Islet of Langerhans (tissue), 1 donor: ENCODE measurements around the gene TNS3.

Source experiments
- FAIRE-seq: peaks from one replicate; lab custom pipeline; 2011; peaks lifted over from hg19 to GRCh38; lab: Jason Lieb, UNC

Gene TNS3

DNA sequence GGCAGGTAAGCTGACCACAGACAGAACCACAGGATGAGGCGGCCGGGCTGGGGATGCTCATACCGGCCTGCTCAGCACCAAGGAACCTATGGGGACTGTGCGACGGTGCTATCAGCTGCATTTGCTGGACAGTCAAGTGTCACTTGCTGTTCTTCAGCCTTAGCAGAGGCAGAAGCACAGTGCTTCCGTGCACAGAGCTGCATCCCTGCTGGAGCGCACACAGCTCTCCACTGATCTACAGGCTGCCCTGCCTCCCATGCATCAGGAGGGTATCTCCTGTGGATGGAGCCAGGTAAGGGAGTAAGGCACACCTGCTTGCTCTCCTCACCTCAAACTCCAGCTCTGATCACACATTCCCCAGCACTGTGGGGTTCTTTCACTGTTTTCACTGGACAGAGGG lies 97.5 kb downstream of the TNS3 start:
- FAIRE-seq = no peak

DNA sequence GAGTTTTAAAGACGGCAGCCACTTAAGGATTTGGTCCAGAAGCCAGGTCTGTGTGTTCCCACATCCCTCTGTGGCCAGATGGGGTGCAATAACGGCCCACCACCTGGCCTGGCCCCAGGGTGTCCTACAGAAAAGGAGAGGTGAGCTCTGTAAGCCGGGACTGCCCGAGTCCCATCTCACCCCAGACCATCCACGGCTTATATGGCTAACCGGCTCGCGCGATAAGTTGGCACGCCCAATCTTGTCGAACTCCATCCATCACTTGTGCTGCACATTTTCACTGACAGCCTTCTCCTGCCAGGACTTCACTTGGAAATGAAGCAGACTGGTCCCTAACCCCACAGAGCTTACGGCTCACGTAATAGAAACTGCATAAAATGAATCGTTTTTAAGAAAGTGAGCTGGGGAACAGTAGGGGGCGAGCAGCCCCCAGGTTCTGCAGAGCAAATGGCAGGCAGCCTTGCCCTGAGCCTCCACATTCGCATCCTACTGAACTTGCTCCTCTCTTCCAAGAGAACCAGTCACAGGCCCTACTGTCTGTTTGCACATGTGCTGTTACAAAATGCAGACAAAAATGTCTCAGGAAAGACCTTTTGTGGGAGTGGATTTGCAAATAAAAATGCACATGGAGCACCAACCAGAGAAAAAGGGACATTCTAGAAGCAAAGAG lies 98.2 kb downstream of the TNS3 start:
- FAIRE-seq = no peak

DNA sequence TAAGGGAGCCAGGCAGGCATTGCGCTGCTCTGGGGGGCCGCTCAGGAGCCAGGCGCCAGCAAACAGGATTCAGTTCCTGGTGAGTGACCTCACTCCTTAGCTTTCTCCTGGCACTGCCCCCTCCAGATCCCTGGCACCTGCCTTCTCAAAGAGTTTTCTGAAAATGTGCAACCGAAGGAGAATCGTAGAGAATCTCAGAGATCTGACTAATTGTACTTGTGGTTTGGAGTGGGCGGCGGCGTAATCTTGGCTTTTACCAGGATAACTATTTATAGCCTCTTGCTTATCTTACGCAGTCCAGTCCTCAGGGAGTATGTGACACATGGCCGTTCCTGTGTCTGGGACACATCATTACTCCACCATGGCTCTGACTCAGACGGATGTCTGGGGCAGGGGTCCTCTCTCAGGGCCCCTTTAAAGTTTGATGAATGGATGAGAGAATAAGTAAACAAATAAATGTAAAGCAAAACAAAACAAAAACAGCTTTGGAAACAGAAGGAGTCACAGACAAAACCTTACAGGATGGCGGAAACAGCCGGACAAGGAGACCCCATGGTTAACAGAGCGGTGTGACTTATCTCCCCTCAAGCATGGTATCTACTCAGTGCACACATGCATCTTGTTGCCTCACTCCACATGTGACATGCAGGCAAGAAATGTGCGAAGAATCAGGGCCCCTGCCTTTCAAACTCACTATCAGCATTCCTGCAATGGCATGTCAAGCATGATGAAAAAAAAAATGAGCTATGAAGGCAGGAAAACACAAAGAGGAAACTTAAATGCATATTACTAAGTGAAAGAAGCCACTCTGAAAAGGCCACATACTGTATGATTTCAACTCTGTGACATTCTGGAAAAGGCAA lies 99.7 kb downstream of the TNS3 start:
- no peak for FAIRE-seq

DNA sequence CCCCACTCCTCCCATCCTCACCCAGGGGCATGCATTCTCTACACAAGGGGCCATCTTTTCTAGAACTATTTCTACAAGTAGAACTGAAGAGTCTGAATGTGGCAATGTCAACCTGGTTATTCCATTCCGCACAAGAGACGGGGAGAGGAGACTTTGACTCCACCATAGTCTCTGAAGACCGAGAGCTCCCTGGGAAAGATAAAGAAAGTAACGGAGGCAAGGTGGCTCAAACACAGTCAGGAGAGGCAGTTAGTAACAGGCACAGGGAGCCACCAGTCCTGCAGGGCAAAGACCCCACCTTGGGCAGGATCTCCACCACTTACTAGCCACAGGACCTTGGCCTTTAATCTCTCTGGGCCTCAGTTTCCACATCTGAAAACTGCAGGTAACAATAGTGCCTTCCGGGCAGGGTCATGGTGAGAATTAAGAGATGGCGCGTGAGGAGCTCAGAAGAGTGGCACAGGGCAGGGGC lies 100.3 kb downstream of the TNS3 start:
- no peak for FAIRE-seq

DNA sequence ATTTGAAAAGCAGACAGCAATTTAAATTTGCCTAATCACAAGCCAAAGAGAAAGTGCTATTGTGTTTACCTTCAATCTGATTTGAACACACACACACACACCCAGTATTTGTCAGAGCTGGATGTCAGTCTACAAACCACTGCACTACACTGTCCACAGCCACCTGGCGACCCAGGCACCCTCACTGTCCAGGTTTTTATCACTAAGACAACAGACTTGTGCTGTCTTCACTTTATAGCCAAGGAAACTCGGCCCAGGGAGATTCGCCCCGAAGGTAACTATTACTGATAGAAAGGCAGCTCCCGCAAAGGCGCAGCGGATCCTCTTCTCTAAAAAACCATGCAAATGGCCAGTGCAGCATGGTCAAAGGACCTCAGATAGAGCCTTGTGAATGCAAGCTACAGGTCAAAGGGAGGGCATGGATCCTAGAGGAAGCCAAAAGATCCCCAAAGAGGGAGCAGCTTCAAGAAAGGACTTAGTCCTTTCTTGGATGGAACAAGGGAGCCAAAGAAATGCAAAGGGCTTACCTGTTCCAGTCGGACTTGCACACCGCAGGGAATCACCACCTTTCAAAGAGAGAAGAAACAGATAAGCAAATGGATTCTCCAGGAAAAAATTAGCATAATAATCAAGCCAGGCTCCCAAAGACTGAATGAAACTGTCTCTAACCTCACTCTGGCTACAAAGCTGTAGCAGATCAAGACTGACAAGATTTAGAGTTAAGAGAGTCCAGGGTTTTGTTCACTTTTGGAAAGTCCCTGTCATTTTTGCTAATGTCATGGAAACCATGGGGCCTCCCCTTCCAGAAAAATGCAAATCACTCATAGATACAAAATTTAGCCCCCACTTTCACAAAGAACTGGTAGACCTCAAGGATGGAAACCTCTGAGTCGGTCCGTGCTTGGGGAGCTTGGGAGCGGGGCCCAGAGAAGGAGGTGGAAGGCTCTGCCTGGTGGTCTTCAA lies 101.1 kb downstream of the TNS3 start:
- FAIRE-seq = no peak

DNA sequence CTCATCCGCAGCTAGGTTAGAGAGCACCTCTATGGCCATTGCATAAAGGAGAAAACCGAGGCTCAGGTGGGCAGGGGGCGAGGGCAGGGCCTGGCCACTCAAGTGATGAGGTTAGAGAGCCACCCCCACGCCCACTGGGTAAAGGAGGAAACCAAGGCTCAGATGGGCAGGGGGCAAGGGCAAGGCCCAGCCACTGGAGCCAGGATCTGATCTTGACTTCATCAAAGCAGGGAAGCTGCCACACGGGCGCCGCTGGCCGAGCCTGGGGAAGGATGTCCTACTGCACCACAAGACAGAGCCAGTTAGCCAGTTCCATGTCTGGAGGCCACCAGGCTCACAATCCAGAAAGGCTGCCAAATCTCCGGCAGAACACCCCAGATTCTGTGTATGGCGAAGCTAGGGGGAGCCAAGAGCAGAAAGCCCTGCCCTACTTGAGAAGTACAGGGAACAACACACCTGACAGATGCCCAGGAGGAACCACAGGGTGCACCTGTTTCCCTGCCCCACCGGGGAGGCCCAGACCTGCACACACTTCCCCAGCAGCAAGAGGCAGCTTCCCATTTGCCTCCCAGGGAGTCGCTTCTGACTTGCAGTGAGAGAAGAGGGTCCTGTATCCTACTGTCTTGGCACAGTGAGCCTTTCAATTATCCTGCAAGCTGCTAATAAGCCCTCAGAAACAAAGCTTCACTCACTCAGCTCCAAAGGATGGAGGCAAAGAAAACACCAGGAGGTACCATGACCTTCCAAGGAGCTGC lies 101.9 kb downstream of the TNS3 start:
- FAIRE-seq = no peak

DNA sequence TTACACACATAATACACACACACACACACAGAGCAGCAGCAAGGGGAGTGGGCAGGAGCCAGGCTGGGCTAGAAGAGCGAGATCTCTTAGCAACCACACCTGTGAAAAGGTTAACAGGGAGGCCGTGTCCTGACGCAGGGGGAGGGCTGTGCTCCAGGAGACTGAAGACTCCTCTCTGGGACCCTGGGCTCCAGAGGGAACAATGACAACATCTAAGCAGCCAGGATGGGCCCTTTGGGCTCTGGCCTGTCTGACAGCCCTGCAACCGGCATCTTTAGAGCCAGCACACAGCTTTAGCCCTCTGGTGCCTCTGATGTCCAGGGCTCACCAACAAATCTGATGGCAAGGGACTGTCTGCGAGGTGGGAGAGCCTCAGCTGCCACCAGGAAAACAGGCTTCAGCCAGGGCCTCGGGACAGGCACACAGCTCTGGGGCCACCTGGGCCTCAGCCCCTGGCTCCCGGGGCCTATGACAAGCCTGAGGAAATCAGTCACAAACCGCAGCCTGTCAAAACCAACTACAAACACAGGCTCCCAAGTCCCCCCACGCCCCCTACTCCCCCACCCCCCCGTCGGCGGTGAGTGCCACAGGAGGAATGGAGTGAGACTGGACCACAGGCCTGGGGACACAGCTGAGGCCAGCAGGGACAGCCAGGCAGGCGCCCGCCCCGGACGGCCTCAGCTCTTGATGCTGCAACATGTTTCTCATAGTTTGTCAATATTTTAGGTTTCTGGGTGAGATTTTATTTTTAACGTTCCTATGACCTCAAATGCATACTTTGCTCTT lies 102.8 kb downstream of the TNS3 start:
- no peak for FAIRE-seq

DNA sequence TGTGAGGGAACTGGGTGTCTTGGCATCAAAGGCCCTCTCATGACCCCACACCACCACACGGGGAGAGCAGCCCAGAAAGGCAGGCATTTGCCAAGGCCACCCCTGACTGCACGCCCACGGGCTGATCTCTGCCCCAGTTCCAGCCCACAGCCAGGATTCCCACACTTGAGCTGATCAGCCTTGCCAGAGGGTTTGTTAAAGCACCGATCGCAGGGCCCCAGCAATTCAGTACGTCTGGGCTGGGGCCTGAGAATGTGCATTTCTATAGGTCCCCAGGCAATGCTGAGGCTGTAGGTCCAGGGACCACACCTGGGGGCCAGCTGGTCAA lies 103.9 kb downstream of the TNS3 start:
- FAIRE-seq = no peak

DNA sequence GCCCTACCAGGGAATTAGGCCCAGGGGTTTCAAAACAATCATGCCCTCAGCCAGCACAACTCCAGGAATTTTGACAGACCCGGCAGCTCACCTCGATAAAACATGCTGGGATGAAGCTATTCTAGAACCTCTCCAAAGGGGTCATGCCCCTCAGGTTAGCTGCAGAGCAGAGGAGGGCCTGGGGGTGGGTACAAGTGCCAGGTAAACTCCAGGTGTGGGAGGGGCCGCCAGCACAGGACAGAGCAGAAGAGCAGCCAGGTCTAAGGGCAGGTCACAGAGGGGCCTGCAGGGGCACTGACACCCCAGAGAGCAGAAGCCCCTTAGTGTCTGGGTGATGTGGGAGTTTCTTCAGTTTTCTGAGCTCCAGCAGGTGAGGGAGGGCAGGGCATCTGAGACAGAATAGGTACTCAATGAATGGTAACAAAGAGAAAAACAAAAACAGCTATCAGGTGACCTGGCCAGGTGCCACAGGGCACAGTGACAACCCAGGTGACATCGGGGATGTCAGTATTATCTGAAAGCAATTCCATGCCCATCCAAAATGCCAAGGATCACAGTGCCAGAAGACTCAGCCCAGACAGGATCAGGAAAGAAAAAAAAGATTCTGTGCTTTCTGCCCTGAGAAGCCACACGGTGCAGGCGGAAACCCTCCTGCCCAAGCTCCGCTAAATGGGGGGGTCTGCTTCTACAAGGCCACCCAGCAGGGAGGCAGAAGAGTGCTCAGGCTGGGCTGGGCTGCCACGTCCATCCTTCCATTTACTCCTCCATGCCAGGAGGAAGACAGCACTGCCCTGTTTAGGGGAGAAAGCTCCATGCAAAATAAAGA lies 104.5 kb downstream of the TNS3 start:
- FAIRE-seq = no peak

DNA sequence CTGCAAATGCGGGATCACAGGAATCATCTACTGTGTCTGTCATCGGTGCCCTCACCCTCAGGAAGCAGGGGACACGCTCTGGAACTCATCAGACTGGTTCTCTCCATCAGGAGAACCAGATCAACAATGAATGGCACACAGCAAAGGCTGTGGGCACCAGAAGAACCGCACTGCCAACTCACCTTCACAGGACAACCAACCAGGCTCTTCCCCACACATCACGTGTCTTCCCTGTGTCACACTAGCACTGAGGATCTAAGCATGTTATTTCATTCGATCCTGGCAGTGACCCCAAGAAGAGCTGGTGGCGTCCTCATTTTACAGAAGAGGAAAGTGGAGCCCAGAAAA lies 106.1 kb downstream of the TNS3 start:
- no peak for FAIRE-seq

DNA sequence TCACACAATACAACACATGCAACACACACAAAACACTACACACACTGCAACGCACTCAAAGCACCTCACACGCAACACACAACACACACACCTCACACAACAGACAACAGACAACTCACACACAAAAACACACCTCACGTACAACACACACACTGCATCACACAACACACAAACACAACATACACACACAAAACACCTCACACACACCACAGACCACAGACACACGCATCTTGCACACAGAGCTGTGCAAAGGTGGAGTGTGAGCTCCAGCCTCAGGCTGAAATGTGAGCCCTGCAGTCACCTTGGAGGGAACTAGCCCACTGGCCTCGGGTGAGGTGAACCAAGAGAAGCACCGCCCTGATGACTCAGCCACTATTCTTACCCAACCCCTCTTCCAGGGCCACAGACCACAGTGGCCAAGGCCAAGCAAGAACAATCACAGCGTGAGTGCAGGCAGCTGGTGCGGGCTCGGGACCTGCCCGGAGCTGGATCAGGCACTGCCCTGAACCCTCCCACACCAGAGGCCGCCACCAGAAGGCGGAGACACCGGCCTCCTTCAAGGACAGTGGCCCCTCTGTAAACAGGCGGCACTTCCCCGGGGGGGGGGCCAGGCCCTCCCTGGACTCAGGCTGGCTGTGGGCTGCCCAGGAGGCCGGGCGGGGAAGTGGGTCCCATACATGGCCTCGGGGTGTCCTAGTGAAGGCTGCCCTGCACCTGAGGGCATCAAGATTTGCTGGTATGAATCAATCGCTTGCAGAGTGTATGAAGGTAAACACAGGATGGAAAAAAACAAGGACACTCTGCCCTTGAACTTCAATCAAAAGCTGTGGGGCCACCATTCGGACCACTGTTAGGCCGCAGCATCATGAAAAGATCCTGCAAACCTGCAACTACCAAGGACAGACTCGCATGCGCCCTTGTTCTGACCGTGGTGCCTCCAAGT lies 106.7 kb downstream of the TNS3 start:
- FAIRE-seq = peak; percentile 61

DNA sequence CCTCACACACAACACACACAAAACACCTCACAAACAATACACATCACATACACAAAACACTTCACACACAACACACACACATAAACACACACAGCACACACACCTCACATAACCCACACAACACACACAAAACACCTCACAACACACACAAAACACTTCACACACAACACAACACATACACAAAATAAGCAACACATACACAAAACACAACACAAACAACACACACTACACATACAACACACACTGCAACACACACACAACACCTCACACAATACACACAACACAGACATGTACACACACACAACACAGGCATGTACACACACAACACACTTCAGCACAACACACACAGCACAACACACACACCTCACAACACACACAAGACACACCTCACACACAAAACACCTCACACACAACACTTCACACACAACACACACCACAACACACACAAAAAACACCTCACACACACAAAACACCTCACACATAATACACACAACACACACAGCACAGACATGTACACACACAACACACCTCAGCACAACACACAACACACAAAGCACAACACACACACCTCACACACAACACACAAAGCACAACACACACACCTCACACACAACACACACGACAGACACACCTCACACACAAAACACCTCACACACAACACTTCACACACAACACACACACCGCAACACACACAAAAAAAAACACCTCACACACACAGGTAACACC lies 107.5 kb downstream of the TNS3 start:
- peak; percentile 55 for FAIRE-seq

DNA sequence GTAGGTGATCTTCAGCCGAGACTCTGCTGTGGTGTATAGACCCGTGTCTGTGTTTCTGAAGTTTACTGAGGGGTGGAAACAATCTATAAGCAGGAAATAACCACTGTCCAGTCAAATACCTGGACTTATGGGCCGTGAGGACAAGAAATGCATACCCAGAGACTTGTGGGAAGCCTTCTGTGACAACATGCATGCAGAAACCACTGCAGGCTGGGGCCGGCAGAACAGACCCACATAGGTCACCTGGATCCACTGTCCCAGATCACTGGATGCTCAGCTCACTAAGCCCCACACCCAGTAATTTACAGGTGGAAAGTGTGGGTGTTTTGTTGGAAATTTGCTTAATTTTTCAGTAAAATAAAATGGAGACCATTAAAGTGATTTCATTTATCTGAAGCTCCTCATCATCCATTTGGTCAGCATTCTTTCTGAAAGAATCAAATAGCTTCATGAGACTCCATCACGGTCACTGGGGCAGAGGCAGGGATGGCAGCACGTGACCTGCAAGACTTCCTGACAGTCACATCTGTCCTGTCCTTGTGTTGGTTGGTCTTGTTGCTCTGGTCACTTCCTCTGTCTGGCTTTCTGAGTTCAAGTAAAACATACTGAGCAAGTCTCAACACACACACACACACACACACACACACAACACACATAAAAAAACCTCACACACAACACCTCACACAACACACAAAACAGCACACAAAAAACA lies 108.3 kb downstream of the TNS3 start:
- no peak for FAIRE-seq

DNA sequence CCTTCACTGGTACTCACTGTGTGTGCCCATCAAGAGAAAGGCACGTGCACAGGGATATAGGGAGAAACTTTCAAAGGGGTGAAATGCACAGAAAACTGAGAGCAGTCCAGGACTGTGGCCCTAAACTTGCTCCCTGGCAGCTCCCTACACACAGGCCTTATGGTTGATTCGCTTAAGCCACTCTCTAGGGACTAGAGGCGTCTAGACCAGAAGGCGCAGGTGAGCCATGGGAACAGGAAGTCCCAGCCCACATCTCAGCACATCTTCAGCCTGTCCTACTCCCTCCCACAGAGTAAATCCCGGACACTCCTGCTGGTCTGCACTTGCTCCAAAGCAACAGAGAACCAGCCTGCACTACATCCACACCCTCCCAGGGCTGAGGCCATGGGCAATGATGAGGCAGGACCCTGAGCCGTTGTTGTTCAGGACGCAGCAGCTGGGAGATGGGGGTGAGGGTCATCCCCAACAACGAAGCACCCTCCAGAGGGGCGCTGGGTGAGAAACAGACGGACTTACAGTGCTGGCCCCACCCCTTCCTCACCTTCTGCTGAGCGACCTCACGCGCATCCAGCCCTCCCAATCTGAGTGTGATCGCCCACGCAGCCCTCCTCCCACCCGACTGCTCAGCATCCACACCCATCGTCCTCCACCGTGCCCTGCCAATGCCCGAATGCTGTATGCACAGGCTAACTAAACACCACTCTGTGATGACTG lies 109.3 kb downstream of the TNS3 start:
- FAIRE-seq = no peak

DNA sequence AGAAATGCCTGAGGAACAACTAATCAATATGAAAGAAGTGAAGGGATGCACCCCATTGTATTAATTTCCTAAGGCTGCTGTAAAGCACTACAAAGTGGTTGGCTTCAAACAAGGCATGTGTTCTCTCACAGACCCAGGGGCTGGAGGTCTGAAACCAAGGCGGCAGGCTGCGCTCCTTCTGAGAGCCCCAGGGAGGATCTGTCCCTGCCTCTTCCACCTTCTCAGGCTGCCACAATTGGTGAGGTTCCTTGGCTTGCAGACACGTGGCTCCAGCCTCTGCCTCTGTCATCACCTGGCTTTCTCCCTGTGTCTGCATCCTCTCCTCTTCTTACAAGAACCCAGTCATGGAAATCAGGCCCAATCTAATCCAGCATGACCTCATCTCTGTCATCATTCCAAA lies 110.1 kb downstream of the TNS3 start:
- FAIRE-seq = no peak

DNA sequence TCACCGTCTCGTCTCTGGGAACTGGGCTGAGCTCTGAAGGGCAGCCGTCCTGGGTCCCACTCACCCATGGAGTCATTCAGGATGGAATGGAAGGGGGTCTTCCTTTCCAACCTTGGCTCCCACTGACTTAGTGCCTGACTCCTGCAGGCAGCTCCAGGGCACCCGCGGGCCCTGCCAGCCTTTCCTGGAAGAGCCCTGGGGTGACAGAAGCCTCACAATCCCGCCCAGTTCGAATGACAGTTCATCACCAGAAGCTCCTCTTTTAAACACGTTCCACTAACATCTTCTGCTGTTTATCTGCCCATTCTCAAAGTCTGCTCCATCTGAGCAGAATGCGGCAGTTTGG lies 110.6 kb downstream of the TNS3 start:
- FAIRE-seq = no peak
